ENCODE data around the gene SF3A2.

SF3A2 gene

GRCh38 chr19:2245273-2245672 is 8.6 kb downstream of the SF3A2 start:
- TF ChIP-seq TCF12 (IDR thresholded peaks at IDR 0.05; ENCODE audit: low read depth) (no peak), NFIC (IDR thresholded peaks at IDR 0.05) (no peak), FOXM1 (IDR thresholded peaks at IDR 0.05; ENCODE audit: borderline replicate concordance, low read depth) (no peak), EP300 (IDR thresholded peaks at IDR 0.05; ENCODE audit: borderline replicate concordance) (no peak), RAD21 (IDR thresholded peaks at IDR 0.05; ENCODE audit: low read depth) (no peak), EGR1 (IDR thresholded peaks at IDR 0.05) (no peak), TEAD4 (IDR thresholded peaks at IDR 0.05) (no peak), YY1 (IDR thresholded peaks at IDR 0.05; ENCODE audit: low read depth) (no peak), USF1 (IDR thresholded peaks at IDR 0.05) (no peak), TAF1 (IDR thresholded peaks at IDR 0.05; ENCODE audit: low read depth) (no peak), CREB1 (IDR thresholded peaks at IDR 0.05; ENCODE audit: low read depth) (no peak), MAX (IDR thresholded peaks at IDR 0.05) (no peak)

GRCh38 chr19:2246014-2246620 is 9.5 kb downstream of the SF3A2 start:
- TF ChIP-seq NFIC (IDR thresholded peaks at IDR 0.05) (no peak), ZBTB7A (IDR thresholded peaks at IDR 0.05; ENCODE audit: low read depth) (no peak), TCF12 (IDR thresholded peaks at IDR 0.05; ENCODE audit: low read depth) (no peak), MAX (IDR thresholded peaks at IDR 0.05) (no peak), EGR1 (IDR thresholded peaks at IDR 0.05) (no peak), USF1 (IDR thresholded peaks at IDR 0.05) (no peak), EP300 (IDR thresholded peaks at IDR 0.05; ENCODE audit: borderline replicate concordance) (no peak), TAF1 (IDR thresholded peaks at IDR 0.05; ENCODE audit: low read depth) (no peak), FOXM1 (IDR thresholded peaks at IDR 0.05; ENCODE audit: borderline replicate concordance, low read depth) (no peak), CEBPB (IDR thresholded peaks at IDR 0.05) (no peak), CREB1 (IDR thresholded peaks at IDR 0.05; ENCODE audit: low read depth) (no peak), TEAD4 (IDR thresholded peaks at IDR 0.05) (no peak), REST (IDR thresholded peaks at IDR 0.05; ENCODE audit: low read depth) (no peak), RAD21 (IDR thresholded peaks at IDR 0.05; ENCODE audit: low read depth) (no peak), YY1 (IDR thresholded peaks at IDR 0.05; ENCODE audit: low read depth) (no peak)

GRCh38 chr19:2246801-2247361 is 10.3 kb downstream of the SF3A2 start:
- TF ChIP-seq MAX (IDR thresholded peaks at IDR 0.05) (no peak), TEAD4 (IDR thresholded peaks at IDR 0.05) (no peak), NFIC (IDR thresholded peaks at IDR 0.05) (peak; percentile 91), TAF1 (IDR thresholded peaks at IDR 0.05; ENCODE audit: low read depth) (no peak), REST (IDR thresholded peaks at IDR 0.05; ENCODE audit: low read depth) (no peak), TCF12 (IDR thresholded peaks at IDR 0.05; ENCODE audit: low read depth) (no peak), EP300 (IDR thresholded peaks at IDR 0.05; ENCODE audit: borderline replicate concordance) (no peak), CREB1 (IDR thresholded peaks at IDR 0.05; ENCODE audit: low read depth) (no peak), ZBTB7A (IDR thresholded peaks at IDR 0.05; ENCODE audit: low read depth) (peak; percentile 78; the same call in 1 of the 2 replicates)

GRCh38 chr19:2247433-2248101 is 10.9 kb downstream of the SF3A2 start:
- TF ChIP-seq EP300 (IDR thresholded peaks at IDR 0.05; ENCODE audit: borderline replicate concordance): no peak

GRCh38 chr19:2248136-2249009 is 11.7 kb downstream of the SF3A2 start:
- TF ChIP-seq FOXM1 (IDR thresholded peaks at IDR 0.05; ENCODE audit: borderline replicate concordance, low read depth) (no peak), EP300 (IDR thresholded peaks at IDR 0.05; ENCODE audit: borderline replicate concordance) (no peak), TEAD4 (IDR thresholded peaks at IDR 0.05) (no peak), TAF1 (IDR thresholded peaks at IDR 0.05; ENCODE audit: low read depth) (no peak), NFIC (IDR thresholded peaks at IDR 0.05) (no peak), TCF12 (IDR thresholded peaks at IDR 0.05; ENCODE audit: low read depth) (no peak), MAX (IDR thresholded peaks at IDR 0.05) (no peak)

Data from Ishikawa (cell line).